Adrenal gland (tissue), 5 donors: ENCODE measurements around the gene NBR1.
"Not testable (repeated sequence)": the region's sequence is repeated elsewhere in the genome, so short reads cannot be mapped to it uniquely, and the experiment has no call there.

Experiments
- CTCF ChIP-seq, 6 experiments: fragments of 450-650 bp in 4 of 6; fragments of 200-600 bp in 2 of 6; sonication (generic) in 1 of 6; IDR thresholded peaks; 1 replicate in 5 of 6; 2 replicates in 1 of 6; pipeline versions ENCODE4 v1.5.1 to v1.8.0; 2016 to 2021; ENCODE audit warnings: antibody characterized with exemption in 6 of 6, mild to moderate bottlenecking in 2 of 6, moderate library complexity in 1 of 6
- POLR2A ChIP-seq, 2 donors: fragments of 450-650 bp; IDR thresholded peaks; one replicate each; pipeline ENCODE4 v1.6.1; 2017; ENCODE audit warnings: antibody characterized with exemption in 2 of 2, mild to moderate bottlenecking in 2 of 2, moderate library complexity in 1 of 2
- donor health status: DM: no; HTN: no; CAD: no.

- TF ChIP-seq CTCF, POLR2A (IDR thresholded peaks at IDR 0.05): not testable (repeated sequence)
These were observed 60.4 kb downstream of the NBR1 start for GRCh38 chr17:43231205-43232020.
